ENCODE data around the gene ORC5. TPM values are rescaled to one million over a fixed set of nuclear protein-coding genes. Genes with fewer than 3 reads are reported as not detected.

ORC5 gene
- total RNA-seq, 1 donor from 2014 or later, result 14.2 TPM

GRCh38 chr7:104091242-104091641 lies 116.6 kb downstream of the ORC5 start:
- DNase-seq (ENCODE audit: low spot score), result no peak
- H3K27ac Mint-ChIP-seq (ENCODE audit: unreplicated experiment), result no peak overlapping the region
- no peaks in the 10 kb centered on the region for H3K4me1 Mint-ChIP-seq (ENCODE audit: low read depth)
- H3K36me3 Mint-ChIP-seq (ENCODE audit: low read depth), result no peaks in the 10 kb centered on the region
- no peaks in the 10 kb centered on the region for H3K9me3 Mint-ChIP-seq (ENCODE audit: low read depth)
- H3K27me3 Mint-ChIP-seq (ENCODE audit: low read depth), result peaks cover 12% of the 10 kb centered on the region
- TF ChIP-seq, protein P1, sequence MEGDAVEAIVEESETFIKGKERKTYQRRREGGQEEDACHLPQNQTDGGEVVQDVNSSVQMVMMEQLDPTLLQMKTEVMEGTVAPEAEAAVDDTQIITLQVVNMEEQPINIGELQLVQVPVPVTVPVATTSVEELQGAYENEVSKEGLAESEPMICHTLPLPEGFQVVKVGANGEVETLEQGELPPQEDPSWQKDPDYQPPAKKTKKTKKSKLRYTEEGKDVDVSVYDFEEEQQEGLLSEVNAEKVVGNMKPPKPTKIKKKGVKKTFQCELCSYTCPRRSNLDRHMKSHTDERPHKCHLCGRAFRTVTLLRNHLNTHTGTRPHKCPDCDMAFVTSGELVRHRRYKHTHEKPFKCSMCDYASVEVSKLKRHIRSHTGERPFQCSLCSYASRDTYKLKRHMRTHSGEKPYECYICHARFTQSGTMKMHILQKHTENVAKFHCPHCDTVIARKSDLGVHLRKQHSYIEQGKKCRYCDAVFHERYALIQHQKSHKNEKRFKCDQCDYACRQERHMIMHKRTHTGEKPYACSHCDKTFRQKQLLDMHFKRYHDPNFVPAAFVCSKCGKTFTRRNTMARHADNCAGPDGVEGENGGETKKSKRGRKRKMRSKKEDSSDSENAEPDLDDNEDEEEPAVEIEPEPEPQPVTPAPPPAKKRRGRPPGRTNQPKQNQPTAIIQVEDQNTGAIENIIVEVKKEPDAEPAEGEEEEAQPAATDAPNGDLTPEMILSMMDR (IDR thresholded peaks at IDR 0.05), result no peak
- H3K4me3 Mint-ChIP-seq (ENCODE audit: unreplicated experiment), result no peak overlapping the region

GRCh38 chr7:104089612-104090011 lies 118.2 kb downstream of the ORC5 start:
- H3K27ac Mint-ChIP-seq (ENCODE audit: unreplicated experiment), result no peak overlapping the region
- H3K9me3 Mint-ChIP-seq (ENCODE audit: low read depth), result no peaks in the 10 kb centered on the region
- DNase-seq (ENCODE audit: low spot score), result no peak
- H3K4me1 Mint-ChIP-seq (ENCODE audit: low read depth), result no peaks in the 10 kb centered on the region
- peaks cover 9% of the 10 kb centered on the region for H3K27me3 Mint-ChIP-seq (ENCODE audit: low read depth)
- no peaks in the 10 kb centered on the region for H3K36me3 Mint-ChIP-seq (ENCODE audit: low read depth)
- TF ChIP-seq, protein P1 (IDR thresholded peaks at IDR 0.05), result no peak
- no peak overlapping the region for H3K4me3 Mint-ChIP-seq (ENCODE audit: unreplicated experiment)

DNA sequence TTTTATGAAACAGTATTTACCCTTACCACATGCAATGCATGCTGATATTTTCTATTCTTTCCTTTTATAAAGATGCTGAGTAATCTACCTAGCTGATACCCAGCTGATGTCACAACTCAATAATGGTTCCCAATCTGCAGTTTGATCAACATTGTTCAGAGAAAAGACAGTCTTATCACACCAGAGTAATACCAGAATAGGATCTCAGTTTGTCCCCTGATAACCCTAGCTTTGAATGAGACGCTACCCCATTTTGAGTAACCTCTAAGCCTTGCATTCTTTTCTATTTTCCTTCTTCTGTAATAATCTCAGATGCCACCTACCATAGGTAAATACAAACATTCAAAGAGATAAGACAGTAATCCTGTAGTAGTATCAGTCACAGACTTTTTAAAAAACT lies 118.8 kb downstream of the ORC5 start:
- Mint-ChIP-seq H3K27ac (ENCODE audit: unreplicated experiment) (no peak overlapping the region), H3K4me1 (ENCODE audit: low read depth) (no peaks in the 10 kb centered on the region), H3K9me3 (ENCODE audit: low read depth) (peaks cover 5% of the 10 kb centered on the region), H3K27me3 (ENCODE audit: low read depth) (peaks cover 9% of the 10 kb centered on the region), H3K4me3 (ENCODE audit: unreplicated experiment) (no peak overlapping the region), H3K36me3 (ENCODE audit: low read depth) (no peaks in the 10 kb centered on the region)
- DNase-seq (ENCODE audit: low spot score), result no peak
- TF ChIP-seq, protein P1 (IDR thresholded peaks at IDR 0.05), result no peak

Other genes with a start within 250 kb of the ORC5 start
- gene RELN, start 218.4 kb downstream of the ORC5 start, total RNA-seq, result 0.22 TPM in 1 of 3 replicates, not detected in the others
- gene LHFPL3, start 120.6 kb upstream of the ORC5 start, total RNA-seq, result not detected in 3 replicates